ENCODE measurements around the gene BCS1L.

DNA sequence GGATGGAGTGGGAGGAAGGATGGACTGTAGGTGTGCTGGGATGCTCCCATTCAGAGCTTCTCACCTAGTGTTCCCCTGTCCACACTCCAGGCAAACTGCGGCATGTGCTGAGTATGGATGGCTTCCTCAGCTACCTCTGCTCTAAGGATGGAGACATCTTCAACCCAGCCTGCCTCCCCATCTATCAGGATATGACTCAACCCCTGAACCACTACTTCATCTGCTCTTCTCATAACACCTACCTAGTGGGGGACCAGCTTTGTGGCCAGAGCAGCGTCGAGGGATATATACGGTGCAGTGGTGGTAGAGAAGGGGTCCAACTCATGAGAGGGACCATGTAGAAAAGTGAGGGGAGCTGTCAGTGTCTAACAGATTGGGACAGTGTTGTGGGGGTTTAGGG is 31.5 kb upstream of the BCS1L start:
- TF ChIP-seq, protein P1, sequence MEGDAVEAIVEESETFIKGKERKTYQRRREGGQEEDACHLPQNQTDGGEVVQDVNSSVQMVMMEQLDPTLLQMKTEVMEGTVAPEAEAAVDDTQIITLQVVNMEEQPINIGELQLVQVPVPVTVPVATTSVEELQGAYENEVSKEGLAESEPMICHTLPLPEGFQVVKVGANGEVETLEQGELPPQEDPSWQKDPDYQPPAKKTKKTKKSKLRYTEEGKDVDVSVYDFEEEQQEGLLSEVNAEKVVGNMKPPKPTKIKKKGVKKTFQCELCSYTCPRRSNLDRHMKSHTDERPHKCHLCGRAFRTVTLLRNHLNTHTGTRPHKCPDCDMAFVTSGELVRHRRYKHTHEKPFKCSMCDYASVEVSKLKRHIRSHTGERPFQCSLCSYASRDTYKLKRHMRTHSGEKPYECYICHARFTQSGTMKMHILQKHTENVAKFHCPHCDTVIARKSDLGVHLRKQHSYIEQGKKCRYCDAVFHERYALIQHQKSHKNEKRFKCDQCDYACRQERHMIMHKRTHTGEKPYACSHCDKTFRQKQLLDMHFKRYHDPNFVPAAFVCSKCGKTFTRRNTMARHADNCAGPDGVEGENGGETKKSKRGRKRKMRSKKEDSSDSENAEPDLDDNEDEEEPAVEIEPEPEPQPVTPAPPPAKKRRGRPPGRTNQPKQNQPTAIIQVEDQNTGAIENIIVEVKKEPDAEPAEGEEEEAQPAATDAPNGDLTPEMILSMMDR (IDR thresholded peaks at IDR 0.05), result no peak
- no peak for TF ChIP-seq ZFX (IDR thresholded peaks at IDR 0.05; ENCODE audit: borderline replicate concordance)

Measured in 22Rv1 (cell line).